Endothelial cell (in vitro differentiated cells): Measurements from ENCODE around the gene COQ3. TPM values are rescaled to one million over a fixed set of nuclear protein-coding genes. Genes with fewer than 3 reads are reported as not detected.

ENCODE experiments used
- DNase-seq: peaks from one replicate; pipeline ENCODE4 v3.0.0; 2021; ENCODE audit warnings: low spot score
- H3K27ac Mint-ChIP-seq: one replicate; pipeline ENCODE4 v1.8.0; 2021; ENCODE audit warnings: mixed read lengths, inconsistent platforms; ENCODE audit not compliant: unreplicated experiment
- H3K27me3 Mint-ChIP-seq: one replicate; pipeline ENCODE4 v1.8.0; 2021; ENCODE audit warnings: mild to moderate bottlenecking, moderate library complexity, mixed read lengths, inconsistent platforms; ENCODE audit not compliant: unreplicated experiment
- H3K36me3 Mint-ChIP-seq: one replicate; pipeline ENCODE4 v1.8.0; 2021; ENCODE audit warnings: mild to moderate bottlenecking, low read depth, mixed read lengths, inconsistent platforms; ENCODE audit not compliant: unreplicated experiment
- H3K4me1 Mint-ChIP-seq: one replicate; pipeline ENCODE4 v1.8.0; 2021; ENCODE audit warnings: mild to moderate bottlenecking, mixed read lengths, inconsistent platforms; ENCODE audit not compliant: unreplicated experiment
- H3K4me3 Mint-ChIP-seq: one replicate; pipeline ENCODE4 v1.8.0; 2021; ENCODE audit warnings: mild to moderate bottlenecking, mixed read lengths, inconsistent platforms; ENCODE audit not compliant: unreplicated experiment
- H3K9me3 Mint-ChIP-seq: one replicate; pipeline ENCODE4 v1.8.0; 2021; ENCODE audit warnings: mixed read lengths, inconsistent platforms; ENCODE audit not compliant: unreplicated experiment
- CTCF ChIP-seq: fragments of 200-600 bp; sonication (generic); IDR thresholded peaks from one replicate; pipeline ENCODE4 v1.5.0; 2021; ENCODE audit warnings: antibody characterized with exemption; ENCODE audit not compliant: unreplicated experiment
- total RNA-seq: library from RNA; stranded (reverse); fragmentation: NEBNext Ultra II Directional; extraction: Animal tissue kit (Norgen Biotek cat#: 25700); gene quantifications from one replicate; pipeline ENCODE4 v1.2.1, GENCODE V29; 2021; ENCODE audit not compliant: unreplicated experiment

COQ3 gene
- total RNA-seq, 1 donor from 2014 or later, result 2.9 TPM

- DNase-seq, result no peak
- Mint-ChIP-seq H3K27me3 (no peaks in the 10 kb centered on the region), H3K9me3 (no peaks in the 10 kb centered on the region), H3K4me3 (no peak overlapping the region), H3K27ac (no peak overlapping the region), H3K4me1 (peaks cover 5% of the 10 kb centered on the region), H3K36me3 (no peaks in the 10 kb centered on the region)
- no peak for TF ChIP-seq CTCF
These were observed 62.5 kb downstream of the COQ3 start for GRCh38 chr6:99331531-99331930.

GRCh38 chr6:99330159-99330558 is 63.8 kb downstream of the COQ3 start:
- TF ChIP-seq CTCF, result peak; percentile 72
- no peaks in the 10 kb centered on the region for H3K9me3 Mint-ChIP-seq
- no peaks in the 10 kb centered on the region for H3K36me3 Mint-ChIP-seq
- peaks cover 5% of the 10 kb centered on the region for H3K4me1 Mint-ChIP-seq
- no peak overlapping the region for H3K27ac Mint-ChIP-seq
- DNase-seq, result peak; percentile 54
- no peaks in the 10 kb centered on the region for H3K27me3 Mint-ChIP-seq
- H3K4me3 Mint-ChIP-seq, result no peak overlapping the region

- DNase-seq, result no peak
- TF ChIP-seq CTCF, result peak; percentile 47
- Mint-ChIP-seq H3K27ac (no peak overlapping the region), H3K4me1 (no peaks in the 10 kb centered on the region), H3K4me3 (no peak overlapping the region), H3K36me3 (no peaks in the 10 kb centered on the region), H3K9me3 (no peaks in the 10 kb centered on the region), H3K27me3 (no peaks in the 10 kb centered on the region)
These were observed 69.0 kb downstream of the COQ3 start for GRCh38 chr6:99324996-99325395.

Other genes with a start within 250 kb of the COQ3 start
- gene FAXC, start 44.5 kb downstream of the COQ3 start, total RNA-seq, result 2.2 TPM
- 86.4 TPM for gene PNISR, start 31.1 kb upstream of the COQ3 start, total RNA-seq
- gene USP45, start 121.2 kb upstream of the COQ3 start, total RNA-seq, result 15.9 TPM
- 70.0 TPM for gene CCNC, start 174.5 kb upstream of the COQ3 start, total RNA-seq
- gene PRDM13, start 212.6 kb upstream of the COQ3 start, total RNA-seq, result not detected